ENCODE results near the gene KCNJ14. TPM values are rescaled to one million over a fixed set of nuclear protein-coding genes. Genes with fewer than 3 reads are reported as not detected.

Gene KCNJ14
- total RNA-seq, 4 donors from 2014 or later, result 0.19 to 1.9 (median 0.92) TPM

DNA sequence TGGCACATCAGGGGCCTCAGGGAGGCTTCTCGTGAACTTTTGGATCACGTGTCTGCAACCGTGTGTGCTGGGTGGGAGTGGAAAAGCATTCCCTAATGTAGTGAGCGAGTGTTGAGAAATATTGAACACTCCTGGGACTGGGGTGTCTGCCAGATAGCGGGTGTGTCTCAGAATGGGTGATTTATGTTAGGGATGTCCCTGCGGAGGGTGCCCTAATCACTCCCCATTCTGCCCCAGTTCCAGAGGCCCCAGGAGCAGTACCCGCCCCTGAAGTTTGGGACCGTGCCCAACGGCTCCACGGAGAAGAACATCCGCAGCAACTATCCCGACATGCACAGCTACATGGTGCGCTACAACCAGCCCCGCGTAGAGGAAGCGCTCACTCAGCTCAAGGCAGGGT, 33.8 kb upstream of the KCNJ14 start:
- TF ChIP-seq, protein P1, sequence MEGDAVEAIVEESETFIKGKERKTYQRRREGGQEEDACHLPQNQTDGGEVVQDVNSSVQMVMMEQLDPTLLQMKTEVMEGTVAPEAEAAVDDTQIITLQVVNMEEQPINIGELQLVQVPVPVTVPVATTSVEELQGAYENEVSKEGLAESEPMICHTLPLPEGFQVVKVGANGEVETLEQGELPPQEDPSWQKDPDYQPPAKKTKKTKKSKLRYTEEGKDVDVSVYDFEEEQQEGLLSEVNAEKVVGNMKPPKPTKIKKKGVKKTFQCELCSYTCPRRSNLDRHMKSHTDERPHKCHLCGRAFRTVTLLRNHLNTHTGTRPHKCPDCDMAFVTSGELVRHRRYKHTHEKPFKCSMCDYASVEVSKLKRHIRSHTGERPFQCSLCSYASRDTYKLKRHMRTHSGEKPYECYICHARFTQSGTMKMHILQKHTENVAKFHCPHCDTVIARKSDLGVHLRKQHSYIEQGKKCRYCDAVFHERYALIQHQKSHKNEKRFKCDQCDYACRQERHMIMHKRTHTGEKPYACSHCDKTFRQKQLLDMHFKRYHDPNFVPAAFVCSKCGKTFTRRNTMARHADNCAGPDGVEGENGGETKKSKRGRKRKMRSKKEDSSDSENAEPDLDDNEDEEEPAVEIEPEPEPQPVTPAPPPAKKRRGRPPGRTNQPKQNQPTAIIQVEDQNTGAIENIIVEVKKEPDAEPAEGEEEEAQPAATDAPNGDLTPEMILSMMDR (IDR thresholded peaks at IDR 0.05 in 4 of 5, conservative IDR thresholded peaks at IDR 0.05 in 1 of 5), result no peak
- TF ChIP-seq POLR2A (IDR thresholded peaks at IDR 0.05), result no peak
- H3K27ac ChIP-seq, result no peak overlapping the region
- in situ Hi-C loops (cut with MboI; ENCODE audit: low sequenced_read_pairs in 4 of 4), result no loop called here

GRCh38 chr19:48424694-48425219, 30.6 kb upstream of the KCNJ14 start:
- no peak overlapping the region for H3K4me3 ChIP-seq
- H3K27ac ChIP-seq, result no peak overlapping the region
- ATAC-seq, result no peak
- DNase-seq, result no peak
- H3K36me3 ChIP-seq, result no peaks in the 10 kb centered on the region
- TF ChIP-seq, protein P1 (IDR thresholded peaks at IDR 0.05 in 4 of 5, conservative IDR thresholded peaks at IDR 0.05 in 1 of 5), result no peak
- no peak for TF ChIP-seq POLR2A (IDR thresholded peaks at IDR 0.05)
- intact Hi-C loops (cut with DNase I; ENCODE audit: low total_unique reads) (no loop called here), in situ Hi-C loops (cut with MboI; ENCODE audit: low sequenced_read_pairs in 4 of 4) (no loop called here)
- no peaks in the 10 kb centered on the region for H3K4me1 ChIP-seq
- H3K9me3 ChIP-seq, result no peaks in the 10 kb centered on the region
- no peaks in the 10 kb centered on the region for H3K27me3 ChIP-seq

More for the DNA sequence above, 33.8 kb upstream of the KCNJ14 start:
- ATAC-seq (peak in 1 of 2 donors; percentile 30), DNase-seq (no peak)
- Histone ChIP-seq H3K4me3 (no peak overlapping the region), H3K9me3 (no peaks in the 10 kb centered on the region), H3K27me3 (peaks cover 3 to 7% (median 5%) of the 10 kb centered on the region in 3 donors), H3K36me3 (no peaks in the 10 kb centered on the region), H3K4me1 (no peaks in the 10 kb centered on the region)
- intact Hi-C loops (cut with DNase I; ENCODE audit: low total_unique reads), result no loop called here

DNA sequence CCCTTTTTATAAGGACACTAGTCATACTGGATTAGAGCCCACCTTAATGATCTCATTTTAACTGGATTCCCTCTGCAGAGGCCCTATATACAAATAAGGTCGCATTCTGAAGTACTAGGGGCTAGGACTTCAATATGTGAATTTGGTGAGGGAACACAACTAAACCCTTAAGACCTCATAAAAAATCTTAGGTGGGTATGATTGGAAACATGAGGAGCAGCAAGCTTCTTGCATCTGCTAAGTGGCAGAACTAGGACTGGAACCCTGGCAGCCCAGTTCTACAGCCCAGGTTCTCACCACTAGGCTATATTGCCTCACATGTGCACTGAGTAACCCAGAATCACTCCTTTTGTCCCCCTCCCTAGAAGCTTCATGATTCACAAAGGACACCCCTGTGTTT, 26.7 kb upstream of the KCNJ14 start:
- no peak for ATAC-seq
- no peak for DNase-seq
- intact Hi-C loops (cut with DNase I; ENCODE audit: low total_unique reads), result no loop called here
- no peaks in the 10 kb centered on the region for H3K36me3 ChIP-seq
- H3K27ac ChIP-seq, result no peak overlapping the region
- TF ChIP-seq, protein P1 (IDR thresholded peaks at IDR 0.05 in 4 of 5, conservative IDR thresholded peaks at IDR 0.05 in 1 of 5), result no peak
- no peak for TF ChIP-seq POLR2A (IDR thresholded peaks at IDR 0.05)
- no peaks in the 10 kb centered on the region for H3K9me3 ChIP-seq
- H3K4me3 ChIP-seq, result no peak overlapping the region
- no peaks in the 10 kb centered on the region for H3K4me1 ChIP-seq
- H3K27me3 ChIP-seq, result no peaks in the 10 kb centered on the region
- in situ Hi-C loops (cut with MboI; ENCODE audit: low sequenced_read_pairs in 4 of 4), result no loop called here

- no peak for DNase-seq
- H3K36me3 ChIP-seq, result no peaks in the 10 kb centered on the region
- H3K27me3 ChIP-seq, result peaks cover 6 to 10% (median 8%) of the 10 kb centered on the region in 3 donors
- intact Hi-C loops (cut with DNase I; ENCODE audit: low total_unique reads), result no loop called here
- H3K4me1 ChIP-seq, result no peaks in the 10 kb centered on the region
- in situ Hi-C loops (cut with MboI; ENCODE audit: low sequenced_read_pairs in 4 of 4), result no loop called here
- TF ChIP-seq, protein P1 (IDR thresholded peaks at IDR 0.05 in 4 of 5, conservative IDR thresholded peaks at IDR 0.05 in 1 of 5), result no peak
- no peak for TF ChIP-seq POLR2A (IDR thresholded peaks at IDR 0.05)
- H3K9me3 ChIP-seq, result no peaks in the 10 kb centered on the region
- no peak for ATAC-seq
- no peak overlapping the region for H3K4me3 ChIP-seq
- no peak overlapping the region for H3K27ac ChIP-seq
These were observed 22.0 kb upstream of the KCNJ14 start for GRCh38 chr19:48433337-48433736.

DNA sequence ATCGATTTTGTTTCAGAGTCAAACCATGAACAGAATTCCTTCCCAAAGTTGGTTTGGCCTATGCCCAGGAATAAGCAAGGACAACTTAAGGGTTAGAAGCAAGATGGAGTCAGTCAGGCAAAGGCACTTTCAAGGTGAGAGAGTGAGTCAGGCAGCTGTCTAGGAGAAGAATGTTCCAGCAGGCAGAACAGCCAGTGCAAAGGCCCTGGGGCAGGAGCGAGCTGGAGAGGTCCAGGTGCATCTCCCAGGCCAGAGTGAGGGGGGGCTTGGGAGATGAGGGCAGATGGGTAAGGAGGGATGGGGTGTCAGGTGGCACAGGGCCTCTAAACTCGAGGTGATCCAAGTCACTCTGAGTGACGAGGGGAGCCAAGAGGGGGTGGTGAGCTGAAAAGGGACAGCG, 18.8 kb upstream of the KCNJ14 start:
- Histone ChIP-seq H3K4me1 (no peaks in the 10 kb centered on the region), H3K27me3 (peaks cover 17 to 36% (median 25%) of the 10 kb centered on the region in 3 donors), H3K9me3 (no peaks in the 10 kb centered on the region), H3K4me3 (no peak overlapping the region), H3K36me3 (no peaks in the 10 kb centered on the region), H3K27ac (no peak overlapping the region)
- ATAC-seq (no peak), DNase-seq (no peak)
- in situ Hi-C loops (cut with MboI; ENCODE audit: low sequenced_read_pairs in 4 of 4), result no loop called here
- intact Hi-C loops (cut with DNase I; ENCODE audit: low total_unique reads), result no loop called here
- TF ChIP-seq POLR2A (IDR thresholded peaks at IDR 0.05), result no peak
- TF ChIP-seq, protein P1 (IDR thresholded peaks at IDR 0.05 in 4 of 5, conservative IDR thresholded peaks at IDR 0.05 in 1 of 5), result no peak
